Fibroblast of lung (primary cell): ENCODE data around the gene SH2D2A.

ENCODE experiments used
- CTCF ChIP-seq, 2 donors: IDR thresholded peaks in 1 of 2; conservative IDR thresholded peaks in 1 of 2; 1 replicate in 1 of 2; 2 replicates in 1 of 2; pipeline ENCODE4 v1.5.1; 2011 to 2012; ENCODE audit warnings: low read length in 2 of 2, control low read depth in 1 of 2, inconsistent platforms in 1 of 2, low read depth in 1 of 2, mild to moderate bottlenecking in 1 of 2
- EZH2 ChIP-seq: IDR thresholded peaks from 2 replicates; pipeline ENCODE4 v1.5.1; 2012; ENCODE audit warnings: low read length, control low read depth, mild to moderate bottlenecking; ENCODE audit errors: missing control alignments

GRCh38 chr1:156856282-156856785, 39.7 kb upstream of the SH2D2A start:
- TF ChIP-seq EZH2 (peak; percentile 6), CTCF (conservative IDR thresholded peaks at IDR 0.05 in 1 of 2, IDR thresholded peaks at IDR 0.05 in 1 of 2; ENCODE audit: low read depth in 1 of 2, low read length in 2 of 2) (no peak)
